GM12875 (cell line): ENCODE measurements around the gene M6PR.
A peak's percentile ranks its signal among the peaks of the same experiment; 100 is the strongest.

ENCODE experiments used
- H3K4me3 ChIP-seq: one replicate; pipeline ENCODE4 v1.5.1; 2011; ENCODE audit warnings: low read depth, low read length, control low read depth
- CTCF ChIP-seq: IDR thresholded peaks from 2 replicates; pipeline ENCODE4 v1.5.1; 2011; ENCODE audit warnings: low read depth, mild to moderate bottlenecking, control low read depth, inconsistent platforms, low read length, moderate library complexity, borderline replicate concordance; ENCODE audit not compliant: insufficient read depth

M6PR gene

GRCh38 chr12:8949342-8950220, at the start of gene M6PR:
TSS of gene M6PR (minus strand) at chr12:8949645. CDS start at chr12:8946404, 3,241 bp downstream.
- H3K4me3 ChIP-seq: peak within 1 kb of the TSS; percentile 69
- TF ChIP-seq CTCF: peak; percentile 76

DNA sequence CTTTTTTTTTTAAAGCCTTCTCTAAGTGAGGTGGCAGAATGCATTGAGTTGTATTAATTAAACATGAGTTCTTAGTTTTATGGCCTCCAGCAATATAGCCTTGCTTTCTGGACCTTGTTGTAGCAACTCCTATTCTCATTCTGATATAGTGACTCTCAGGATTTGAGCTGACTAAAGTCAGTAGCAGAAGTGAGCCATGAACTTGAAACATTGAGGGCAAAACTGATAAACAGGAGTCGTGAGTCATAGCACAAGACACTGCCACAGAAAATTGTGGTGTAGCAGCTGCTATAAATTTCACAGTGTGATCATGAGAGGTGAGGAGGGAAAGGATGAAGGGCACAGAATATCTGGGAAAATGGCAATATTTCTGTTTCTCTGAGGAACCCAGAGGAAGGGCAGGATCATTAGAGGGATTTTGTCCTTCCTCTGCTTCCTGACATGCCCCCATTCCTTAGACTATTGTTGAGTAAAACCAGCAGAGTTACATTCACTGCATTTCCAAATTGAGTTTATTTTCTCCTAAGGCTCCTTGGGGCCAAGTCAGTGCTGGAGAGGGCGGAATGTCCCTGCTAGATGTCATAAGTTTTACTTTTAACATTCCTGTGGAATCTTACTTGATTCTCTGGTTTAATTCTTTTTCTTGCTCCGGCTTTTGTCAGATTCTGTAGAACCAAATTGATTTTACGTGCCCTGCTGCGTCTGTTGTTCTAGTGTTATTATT, 47.4 kb upstream of the M6PR start:
- TF ChIP-seq CTCF: no peak
- H3K4me3 ChIP-seq: peak overlapping the region; percentile 24

- H3K4me3 ChIP-seq: no peak overlapping the region
- no peak for TF ChIP-seq CTCF
Measured at GRCh38 chr12:8995021-8995775, 45.8 kb upstream of the M6PR start.

DNA sequence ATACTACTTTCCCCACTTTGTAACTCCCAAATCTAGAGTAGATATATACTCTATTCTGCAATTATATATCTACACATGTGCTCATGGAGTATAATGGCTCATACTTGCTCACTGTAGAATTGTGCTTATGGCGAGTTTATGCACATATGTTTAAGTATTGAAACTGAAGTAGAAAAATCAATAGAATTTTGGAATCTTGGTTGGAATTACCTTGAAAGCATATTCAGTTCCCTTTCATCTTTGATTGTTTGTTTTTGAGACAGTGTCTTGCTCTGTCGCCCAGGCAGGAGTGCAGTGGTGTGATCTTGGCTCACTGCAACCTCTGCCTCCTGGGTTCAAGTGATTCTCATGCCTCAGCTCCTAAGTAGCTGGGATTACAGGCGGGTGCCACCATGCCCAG, 44.4 kb upstream of the M6PR start:
- TF ChIP-seq CTCF: no peak
- H3K4me3 ChIP-seq: no peak overlapping the region

GRCh38 chr12:8991371-8992345, 42.2 kb upstream of the M6PR start:
- no peak for TF ChIP-seq CTCF

DNA sequence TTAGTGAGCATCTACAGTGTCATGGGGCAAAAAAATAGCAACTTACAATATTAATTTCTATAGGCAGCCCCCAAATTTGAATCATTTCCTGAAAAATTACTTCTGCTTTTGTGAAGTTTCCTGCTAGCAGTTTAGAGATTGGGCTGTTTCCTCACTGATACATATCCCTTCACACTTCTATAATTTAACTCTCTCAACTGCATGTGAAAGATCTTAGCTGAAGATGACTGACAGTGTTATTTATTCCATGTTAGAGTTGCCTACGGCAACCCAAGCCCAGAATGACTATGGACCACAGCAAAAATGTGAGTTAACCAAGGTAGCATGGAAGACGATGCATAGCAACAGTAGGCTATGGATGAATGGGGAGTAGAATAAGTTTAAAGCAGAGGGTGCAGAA, 40.0 kb upstream of the M6PR start, which contains the start of gene KLRG1:
Gene KLRG1 (plus strand): TSS at position 134 of the 400 bp plus-strand sequence. CDS start 90 bp downstream, at position 224.
- H3K4me3 ChIP-seq: no peak within 1 kb of the TSS
- no peak for TF ChIP-seq CTCF

More at GRCh38 chr12:8991371-8992345, 42.2 kb upstream of the M6PR start:
- H3K4me3 ChIP-seq: no peak overlapping the region
